B cell (primary cell): ENCODE measurements around the gene UBXN10. TPM values are rescaled to one million over a fixed set of nuclear protein-coding genes. Genes with fewer than 3 reads are reported as not detected.

Experiments
- ATAC-seq: fragments of 200-7000 bp; cut with Tn5 transposase; one replicate; pipeline ENCODE4 v1.10.0; 2021; ENCODE audit warnings: low read depth, mild to moderate bottlenecking, moderate number of reproducible peaks, moderate library complexity
- CTCF ChIA-PET: fragments of 350-600 bp; sonication (Branson Sonifier 250); formaldehyde crosslinking; loops from one replicate; lab custom pipeline; 2021; ENCODE audit warnings: antibody characterized with exemption, inconsistent platforms; lab: Charles Lee
- POLR2A ChIA-PET: fragments of 350-600 bp; sonication (Branson Sonifier 250); formaldehyde crosslinking; loops from one replicate; lab custom pipeline; 2021; ENCODE audit warnings: antibody characterized with exemption; lab: Charles Lee
- DNase-seq: peaks from one replicate; pipeline ENCODE4 v3.0.0; 2013
- H2AFZ ChIP-seq: 2 replicates; pipeline ENCODE4 v1.6.1; 2012; ENCODE audit warnings: mild to moderate bottlenecking, low read depth, low read length; ENCODE audit not compliant: insufficient read depth, poor library complexity, severe bottlenecking
- H3K27ac ChIP-seq, 2 donors: 1 replicate in 1 of 2; 2 replicates in 1 of 2; pipeline ENCODE4 v1.5.1; 2012 to 2013; ENCODE audit warnings: low read length in 2 of 2, mild to moderate bottlenecking in 2 of 2, moderate library complexity in 1 of 2
- H3K27me3 ChIP-seq, 4 experiments: fragments of 200-600 bp in 1 of 4; sonication (generic) in 1 of 4; replicated peaks in 1 of 4; 1 replicate in 2 of 4; 2 replicates in 2 of 4; pipeline versions ENCODE4 v1.6.1 to v1.7.0; 2013 to 2016; ENCODE audit warnings: low read length in 3 of 4, mild to moderate bottlenecking in 2 of 4, mixed read lengths in 1 of 4, moderate library complexity in 1 of 4; ENCODE audit not compliant: insufficient read depth in 4 of 4, control insufficient read depth in 3 of 4; ENCODE audit errors: control extremely low read depth in 1 of 4
- H3K36me3 ChIP-seq, 2 experiments: replicated peaks in 1 of 2; 1 replicate in 1 of 2; 2 replicates in 1 of 2; pipeline versions ENCODE4 v1.6.1 to v1.7.1; 2013; ENCODE audit warnings: low read length in 1 of 2; ENCODE audit not compliant: insufficient read depth in 2 of 2, control insufficient read depth in 1 of 2; ENCODE audit errors: control extremely low read depth in 1 of 2, extremely low read depth in 1 of 2
- H3K4me1 ChIP-seq, 2 donors: fragments of 200-600 bp in 1 of 2; sonication (generic) in 1 of 2; 1 replicate in 1 of 2; 2 replicates in 1 of 2; pipeline versions ENCODE4 v1.5.1 to v1.6.1; 2013 to 2017; ENCODE audit warnings: low read length in 2 of 2; ENCODE audit not compliant: control insufficient read depth in 2 of 2, insufficient read depth in 2 of 2
- H3K4me2 ChIP-seq: replicated peaks from 2 replicates; pipeline ENCODE3; 2012; ENCODE audit warnings: mild to moderate bottlenecking, low read depth, low read length; ENCODE audit not compliant: poor library complexity, severe bottlenecking
- H3K4me3 ChIP-seq, 5 experiments: fragments of 200-600 bp in 1 of 5; sonication (generic) in 1 of 5; 1 replicate in 3 of 5; 2 replicates in 2 of 5; pipeline versions ENCODE4 v1.5.1 to v1.7.0; 2011 to 2016; ENCODE audit warnings: low read length in 4 of 5, mild to moderate bottlenecking in 4 of 5, low read depth in 2 of 5, control low read depth in 1 of 5, moderate library complexity in 1 of 5; ENCODE audit not compliant: insufficient read depth in 1 of 5; ENCODE audit errors: control extremely low read depth in 1 of 5, extremely low read depth in 1 of 5
- H3K79me2 ChIP-seq: fragments of 200-600 bp; sonication (generic); one replicate; pipeline ENCODE4 v1.6.0; 2016; ENCODE audit warnings: low read length; ENCODE audit not compliant: control insufficient read depth, insufficient read depth
- H3K9ac ChIP-seq: fragments of 200-600 bp; sonication (generic); 2 replicates; pipeline ENCODE4 v1.6.1; 2017; ENCODE audit warnings: mild to moderate bottlenecking, low read length, moderate library complexity
- H3K9me3 ChIP-seq, 3 donors: one replicate each; pipeline versions ENCODE4 v1.6.1 to v1.7.1; 2013; ENCODE audit warnings: low read length in 2 of 3; ENCODE audit not compliant: control insufficient read depth in 2 of 3, insufficient read depth in 1 of 3; ENCODE audit errors: control extremely low read depth in 1 of 3
- H4K20me1 ChIP-seq: 2 replicates; pipeline ENCODE4 v1.6.0; 2012; ENCODE audit warnings: mild to moderate bottlenecking, low read length; ENCODE audit not compliant: insufficient read depth, control insufficient read depth, poor library complexity, severe bottlenecking
- H3K27ac Mint-ChIP-seq: one replicate; pipeline ENCODE4 v1.8.0; 2021; ENCODE audit warnings: mixed read lengths
- H3K27me3 Mint-ChIP-seq: one replicate; pipeline ENCODE4 v1.8.0; 2021; ENCODE audit warnings: mixed read lengths
- H3K4me1 Mint-ChIP-seq: one replicate; pipeline ENCODE4 v1.8.0; 2021; ENCODE audit warnings: mixed read lengths
- H3K4me3 Mint-ChIP-seq: one replicate; pipeline ENCODE4 v1.8.0; 2021; ENCODE audit warnings: mixed read lengths
- H3K9me3 Mint-ChIP-seq: one replicate; pipeline ENCODE4 v1.8.0; 2022; ENCODE audit warnings: mixed read lengths; ENCODE audit not compliant: insufficient read depth
- CTCF ChIP-seq: fragments of 200-600 bp; IDR thresholded peaks from one replicate; pipeline ENCODE4 v1.8.0; 2022; ENCODE audit warnings: antibody characterized with exemption, mild to moderate bottlenecking
- EZH2 ChIP-seq: IDR thresholded peaks from 2 replicates; pipeline ENCODE4 v1.6.1; 2012; ENCODE audit warnings: borderline replicate concordance, low read depth, mild to moderate bottlenecking, moderate library complexity, low read length; ENCODE audit not compliant: insufficient read depth, poor library complexity, severe bottlenecking
- WGBS: methylation state at CpG from one replicate; pipeline ENCODE4 v1.1.5; 2013; ENCODE audit warnings: missing lambda C conversion rate; ENCODE audit not compliant: insufficient coverage; 5-methylcytosine and 5-hydroxymethylcytosine counted together
- intact Hi-C: fragments of 100-400 bp; cut with micrococcal nuclease; formaldehyde crosslinking; loops from one replicate; pipeline ENCODE4 v1.10.0; 2022
- polyA plus RNA-seq: library from polyadenylated mRNA; depleted of rRNA; stranded (reverse); fragments of >200 nt; gene quantifications from 2 replicates; pipeline ENCODE4 v1.2.3, GENCODE V29; 2012
- total RNA-seq, 2 donors: library from RNA; stranded (reverse); fragments of 120-200 nt in 1 of 2; gene quantifications; 1 replicate in 1 of 2; 2 replicates in 1 of 2; pipeline versions ENCODE4 v1.2.3 to v1.2.4, GENCODE V29; 2013 to 2022

Gene UBXN10
- total and polyA plus RNA-seq, 2 donors (not counting 1 experiment from before 2014, with no cell fraction given): 0.07 to 0.25 TPM

DNA sequence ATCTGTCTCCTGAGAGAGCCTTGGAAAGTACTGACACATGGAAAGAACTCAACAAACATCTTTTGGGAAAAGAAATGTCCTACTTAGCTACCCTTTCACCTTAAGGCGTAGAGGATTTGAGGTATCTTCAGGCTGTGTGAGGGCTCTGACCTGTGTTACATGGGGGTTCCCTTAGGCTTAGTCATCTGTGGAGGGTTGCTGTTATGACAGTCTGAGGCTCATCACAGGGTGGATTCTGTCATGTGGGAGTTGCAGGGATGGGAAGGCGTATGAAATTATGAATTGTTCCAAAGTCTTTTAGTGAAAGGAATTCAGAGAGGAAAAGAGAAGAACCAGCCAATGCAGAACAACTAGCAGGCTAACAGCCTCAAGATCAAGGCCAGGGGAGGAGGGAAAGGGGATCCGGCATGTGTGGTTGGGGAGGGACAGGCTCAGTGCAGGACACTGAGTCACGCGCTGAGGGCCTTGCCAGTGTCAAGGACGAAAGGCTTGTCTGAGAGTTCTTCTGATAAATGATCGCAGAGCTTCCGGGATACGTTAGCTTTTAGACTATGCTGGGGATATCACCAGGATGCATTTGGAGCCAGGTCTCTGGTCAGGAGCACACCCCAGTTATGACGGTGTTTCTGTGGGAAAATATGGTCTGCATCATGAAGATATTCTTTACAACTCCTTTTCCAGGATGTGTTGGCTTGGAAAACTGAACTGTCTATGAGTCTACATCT lies 25.0 kb downstream of the UBXN10 start:
- H3K36me3 ChIP-seq: no peaks in the 10 kb centered on the region
- TF ChIP-seq CTCF: no peak
- no peak for TF ChIP-seq EZH2
- Mint-ChIP-seq H3K27ac (no peak overlapping the region), H3K27me3 (peaks cover 23% of the 10 kb centered on the region), H3K4me3 (no peak overlapping the region), H3K4me1 (peaks cover 15% of the 10 kb centered on the region), H3K9me3 (no peaks in the 10 kb centered on the region)
- CTCF ChIA-PET: interaction anchor here (1.2 to 9.7 kb wide), 3 partner anchors 22 to 283 kb away, joined by 3 to 111 read pairs (median 3); no protein-coding TSS in a partner anchor
- POLR2A ChIA-PET: no interaction called here
- H3K79me2 ChIP-seq: no peaks in the 10 kb centered on the region
- no peak overlapping the region for H3K9ac ChIP-seq
- H2AFZ ChIP-seq: no peak overlapping the region
- peaks cover 0 to 35% (median 2%) of the 10 kb centered on the region in 4 experiments for H3K27me3 ChIP-seq
- H3K27ac ChIP-seq: no peak overlapping the region
- WGBS: 90% methylated on average over 9 of the region's 10 CpGs
- H3K4me2 ChIP-seq: no peak overlapping the region
- no peak overlapping the region for H3K4me3 ChIP-seq
- H3K4me1 ChIP-seq: peaks cover 10 to 16% of the 10 kb centered on the region in 2 donors
- intact Hi-C loops: loop anchor here (5.0 kb wide), 1 partner anchor 294 kb away; no protein-coding TSS in a partner anchor
- ATAC-seq (no peak), DNase-seq (no peak)
- no peaks in the 10 kb centered on the region for H4K20me1 ChIP-seq
- peaks cover 0 to 4% (median 0%) of the 10 kb centered on the region in 3 donors for H3K9me3 ChIP-seq

- POLR2A ChIA-PET: no interaction called here
Measured at GRCh38 chr1:20211511-20211931, 25.6 kb downstream of the UBXN10 start.

More at GRCh38 chr1:20211511-20211931, 25.6 kb downstream of the UBXN10 start:
- WGBS: 90% methylated on average over 2 of the region's 4 CpGs
- no peaks in the 10 kb centered on the region for H3K36me3 ChIP-seq
- no peak overlapping the region for H3K27ac Mint-ChIP-seq
- H3K4me2 ChIP-seq: no peak overlapping the region
- CTCF ChIA-PET: interaction anchor here (1.2 to 9.7 kb wide), 7 partner anchors 8 to 291 kb away, joined by 3 to 111 read pairs (median 5); no protein-coding TSS in a partner anchor
- H3K4me1 Mint-ChIP-seq: peaks cover 15% of the 10 kb centered on the region
- H3K4me1 ChIP-seq: peaks cover 10 to 16% of the 10 kb centered on the region in 2 donors
- no peak overlapping the region for H3K4me3 Mint-ChIP-seq
- H3K9me3 ChIP-seq: peaks cover 0 to 7% (median 2%) of the 10 kb centered on the region in 3 donors
- no peak for ATAC-seq
- TF ChIP-seq CTCF (no peak), EZH2 (no peak)
- no peaks in the 10 kb centered on the region for H4K20me1 ChIP-seq
- DNase-seq: no peak
- peaks cover 21% of the 10 kb centered on the region for H3K27me3 Mint-ChIP-seq
- H3K4me3 ChIP-seq: no peak overlapping the region
- no peak overlapping the region for H3K27ac ChIP-seq
- H3K79me2 ChIP-seq: no peaks in the 10 kb centered on the region
- peaks cover 0 to 38% (median 2%) of the 10 kb centered on the region in 4 experiments for H3K27me3 ChIP-seq
- H2AFZ ChIP-seq: no peak overlapping the region
- no peak overlapping the region for H3K9ac ChIP-seq
- intact Hi-C loops: loop anchor here (5.0 kb wide), 1 partner anchor 294 kb away; no protein-coding TSS in a partner anchor
- peaks cover 3% of the 10 kb centered on the region for H3K9me3 Mint-ChIP-seq
